HG03378 (cell line): Measurements from ENCODE around the gene SHISAL2A.

Experiments used
- ATAC-seq: cut with Tn5 transposase; IDR thresholded peaks from one replicate; pipeline ENCODE4 v1.9.1; 2021; ENCODE audit warnings: mild to moderate bottlenecking, moderate library complexity; ENCODE audit not compliant: unreplicated experiment

Gene SHISAL2A

GRCh38 chr1:52632732-52633290, at the start of gene SHISAL2A:
Gene SHISAL2A (plus strand): TSS chr1:52633168. CDS start chr1:52633494, 326 bp downstream.
- no peak for ATAC-seq

- ATAC-seq: no peak
These were observed 47.5 kb upstream of the SHISAL2A start for GRCh38 chr1:52585474-52585873.

- no peak for ATAC-seq
These were observed 44.9 kb upstream of the SHISAL2A start for GRCh38 chr1:52588027-52588426.

DNA sequence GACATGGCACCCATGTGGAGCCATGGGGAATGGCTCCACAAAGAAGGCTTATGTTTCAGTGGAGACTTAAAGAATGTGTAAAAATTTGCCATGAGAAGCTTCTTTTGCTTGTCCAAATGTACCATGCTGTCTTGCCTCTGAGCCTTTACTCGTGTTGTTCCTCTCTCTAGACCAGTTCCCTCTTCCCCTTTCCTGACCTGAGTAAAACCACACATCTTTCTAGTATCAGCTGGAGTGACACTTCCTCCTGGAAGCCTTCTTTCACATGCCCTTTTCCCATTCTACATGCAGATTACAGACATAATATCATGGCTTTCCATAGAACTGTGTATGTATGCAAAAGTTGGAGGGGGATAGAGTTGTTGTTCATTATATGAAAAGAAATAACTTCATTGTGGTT, 44.4 kb upstream of the SHISAL2A start:
- no peak for ATAC-seq

GRCh38 chr1:52590266-52590665, 42.7 kb upstream of the SHISAL2A start:
- no peak for ATAC-seq

DNA sequence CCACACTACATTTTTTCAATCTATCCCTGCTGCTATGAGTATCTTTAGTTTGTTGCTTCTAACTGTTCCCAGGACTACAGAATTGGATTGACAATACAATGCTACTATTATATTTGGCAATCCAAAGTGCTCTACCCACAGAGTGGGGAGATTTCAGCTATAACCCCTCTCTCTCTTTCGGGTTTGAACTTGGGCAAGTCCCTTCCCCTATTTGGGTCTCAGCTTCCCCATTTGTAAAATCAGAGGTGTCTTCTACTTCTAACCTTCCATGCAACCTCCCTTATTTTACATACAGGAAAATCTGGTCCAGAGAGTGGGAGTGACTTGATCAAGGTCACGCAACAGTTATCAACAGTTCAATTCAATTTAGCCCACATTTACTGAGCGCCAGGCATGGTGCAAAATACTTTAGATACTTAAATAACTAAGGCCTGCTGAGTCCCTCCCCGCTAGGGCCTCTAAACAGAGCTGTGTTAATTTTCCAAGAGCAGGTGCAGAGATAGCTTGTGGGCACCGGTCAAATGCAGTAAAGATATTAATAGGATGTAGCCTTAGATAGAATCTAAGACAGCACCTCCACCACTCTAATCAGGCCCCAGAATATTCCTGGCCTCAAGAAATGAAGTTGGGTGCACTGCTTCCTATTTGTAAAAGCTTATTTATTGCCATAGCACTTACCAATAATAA, 40.2 kb upstream of the SHISAL2A start:
- ATAC-seq: no peak

DNA sequence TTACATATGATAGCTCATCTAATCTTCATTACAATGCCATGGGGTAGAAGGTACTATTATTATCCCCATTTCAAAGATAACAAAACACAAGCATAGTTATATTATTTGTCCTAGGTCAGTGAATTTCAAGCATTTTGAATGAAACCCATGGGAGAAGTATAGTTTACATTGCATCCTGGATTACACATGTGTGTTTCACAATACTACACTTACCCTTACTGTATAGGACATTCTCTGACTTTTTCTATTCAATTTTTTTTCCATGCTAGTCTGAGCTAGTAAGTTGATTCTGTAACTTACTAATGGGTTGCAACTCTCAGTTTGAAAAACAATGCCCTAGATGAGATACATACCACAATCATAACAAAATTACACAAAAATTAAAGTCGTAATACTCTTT, 39.5 kb upstream of the SHISAL2A start:
- ATAC-seq: no peak

DNA sequence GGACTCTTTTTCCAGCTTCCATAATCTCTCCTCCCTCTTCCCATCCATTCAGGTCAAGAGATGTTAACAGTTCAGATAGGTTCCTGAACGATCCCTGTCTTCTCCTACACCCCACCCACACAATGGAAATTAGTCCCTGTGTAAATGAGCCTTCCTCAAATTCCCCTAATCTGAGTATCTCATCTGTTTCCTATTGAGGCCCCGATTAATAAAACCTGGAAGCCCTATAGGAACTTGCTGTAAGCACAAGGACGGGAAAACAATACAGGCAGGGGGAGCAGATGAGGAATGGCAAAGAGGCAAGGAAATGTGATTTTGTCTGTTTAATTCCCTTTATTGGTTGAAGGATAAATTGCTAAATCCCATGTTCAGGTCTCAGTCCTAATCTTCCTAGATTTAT, 37.9 kb upstream of the SHISAL2A start:
- no peak for ATAC-seq

DNA sequence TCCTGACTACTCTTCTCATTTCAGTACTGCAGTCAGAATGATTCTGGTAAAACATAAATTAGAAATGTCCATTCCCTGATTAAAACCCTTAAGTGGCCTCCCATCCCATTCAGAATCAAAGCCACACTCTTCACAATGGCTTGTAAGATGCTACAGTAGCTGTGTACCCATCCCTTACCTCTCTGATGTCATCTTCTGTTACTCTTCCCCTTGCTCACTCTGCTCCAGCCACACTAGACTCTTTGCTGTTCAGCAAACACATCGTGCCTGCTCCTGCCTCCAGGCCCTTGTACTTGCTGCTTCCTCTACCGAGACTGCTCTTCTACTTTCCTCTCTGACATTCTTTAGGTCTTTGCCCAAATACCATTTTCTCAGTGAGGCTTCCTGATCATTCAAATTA, 35.1 kb upstream of the SHISAL2A start:
- ATAC-seq: no peak

DNA sequence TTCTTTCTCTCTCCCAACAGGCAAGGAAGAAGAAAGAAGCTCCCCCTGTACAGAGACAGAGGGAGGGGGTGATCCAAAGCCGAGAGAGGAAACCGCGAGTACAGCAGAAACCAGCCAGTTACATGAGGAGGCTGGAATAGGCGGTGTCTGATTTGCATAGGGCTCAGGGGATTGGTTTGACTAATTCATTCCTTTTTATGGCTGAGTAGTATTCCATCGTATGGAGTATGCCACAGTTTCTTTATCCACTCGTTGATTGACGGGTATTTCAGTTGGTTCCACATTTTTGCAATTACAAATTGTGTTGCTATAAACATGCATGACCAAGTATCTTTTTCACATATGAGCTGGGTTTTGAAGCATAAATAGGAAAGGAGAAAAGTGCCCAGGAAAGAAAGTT, 34.2 kb upstream of the SHISAL2A start:
- ATAC-seq: no peak

- no peak for ATAC-seq
These were observed 33.7 kb upstream of the SHISAL2A start for GRCh38 chr1:52599236-52599635.

DNA sequence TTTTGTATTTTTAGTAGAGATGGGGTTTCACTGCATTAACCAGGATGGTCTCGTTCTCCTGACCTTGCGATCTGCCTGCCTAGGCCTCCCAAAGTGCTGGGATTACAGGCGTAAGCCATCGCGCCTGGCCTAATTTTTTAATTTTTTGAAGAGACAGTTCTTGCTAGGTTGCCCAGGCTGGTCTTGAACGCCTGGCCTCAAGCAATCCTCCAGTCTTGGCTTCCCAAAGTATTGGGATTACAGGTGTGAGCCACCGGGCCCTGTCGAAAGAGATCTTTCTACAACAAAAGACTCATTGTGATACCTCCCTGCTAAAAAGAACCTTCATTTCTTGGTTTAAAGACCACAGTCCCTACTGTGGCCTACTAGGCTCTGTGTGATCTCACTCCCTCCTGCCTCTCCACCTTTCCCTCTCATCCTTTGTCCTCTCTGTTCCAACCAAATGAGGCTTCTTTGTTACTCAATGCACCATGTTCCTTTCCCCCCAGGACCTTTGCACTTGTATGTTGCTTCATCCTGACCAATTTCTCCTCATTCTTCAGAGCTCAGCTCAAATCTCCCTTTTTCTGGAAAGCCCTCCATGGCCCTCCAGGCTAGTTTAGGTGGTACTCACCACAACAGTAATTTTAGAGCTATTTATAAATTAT, 32.3 kb upstream of the SHISAL2A start:
- no peak for ATAC-seq

DNA sequence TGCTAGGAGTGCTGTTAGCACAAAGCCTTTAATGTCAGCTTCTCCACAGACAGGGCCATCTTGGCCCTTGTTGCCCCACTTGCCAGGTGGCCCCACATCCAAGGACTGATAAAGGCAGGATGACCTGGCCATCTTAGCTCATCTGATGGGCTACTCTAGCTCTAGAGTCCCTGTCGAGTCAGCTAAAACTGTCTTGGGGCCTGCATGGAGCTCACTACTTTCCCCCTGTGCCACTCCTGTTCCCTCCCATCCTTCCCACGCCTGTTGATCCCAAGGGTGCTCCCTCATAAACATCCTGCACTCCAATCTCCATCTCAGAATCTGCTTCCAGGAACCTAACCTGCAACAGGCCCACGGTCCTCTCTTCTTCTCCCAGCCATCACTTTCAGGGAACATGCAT, 31.4 kb upstream of the SHISAL2A start:
- ATAC-seq: no peak

DNA sequence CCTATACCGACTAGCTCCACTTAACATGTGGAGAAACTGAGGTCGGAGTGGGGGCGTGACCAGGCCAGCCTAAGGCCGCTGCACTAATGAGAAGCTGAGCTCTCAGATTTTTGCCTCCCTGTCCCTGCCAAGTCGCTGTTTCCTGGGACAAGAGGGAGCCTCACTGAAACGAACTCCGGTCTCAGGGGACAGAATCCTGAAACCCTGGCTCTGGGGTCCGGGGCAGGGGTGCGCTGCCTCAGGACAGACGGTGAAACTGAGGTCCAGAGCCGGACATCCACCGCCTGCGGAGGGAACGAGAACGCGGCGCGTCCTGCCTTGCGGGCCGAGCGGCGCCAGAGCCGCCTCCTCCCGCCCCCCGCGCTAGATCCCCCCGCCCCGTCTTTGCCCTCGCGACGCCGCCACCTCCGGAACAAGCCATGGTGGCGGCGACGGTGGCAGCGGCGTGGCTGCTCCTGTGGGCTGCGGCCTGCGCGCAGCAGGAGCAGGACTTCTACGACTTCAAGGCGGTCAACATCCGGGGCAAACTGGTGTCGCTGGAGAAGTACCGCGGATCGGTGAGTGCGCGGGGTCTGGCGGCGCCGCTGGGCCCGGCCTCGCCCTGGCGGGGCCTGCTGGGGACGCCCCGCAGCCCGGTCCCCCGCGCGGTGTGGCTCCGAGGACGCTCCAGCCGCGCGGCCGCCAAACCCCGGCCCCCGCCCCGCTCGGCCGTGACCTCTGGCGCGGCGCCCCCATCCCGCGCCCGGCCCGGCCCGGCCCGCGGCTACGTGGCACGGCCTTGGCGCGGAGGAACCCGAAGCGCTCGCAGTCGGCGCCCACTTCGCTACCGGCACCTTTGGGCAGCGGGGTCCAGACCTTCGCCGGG, 30.7 kb upstream of the SHISAL2A start, which contains the start of gene GPX7:
Gene GPX7 (plus strand): TSS at position 381 of the 865 bp plus-strand sequence. CDS start 39 bp downstream, at position 420.
- ATAC-seq: no peak

DNA sequence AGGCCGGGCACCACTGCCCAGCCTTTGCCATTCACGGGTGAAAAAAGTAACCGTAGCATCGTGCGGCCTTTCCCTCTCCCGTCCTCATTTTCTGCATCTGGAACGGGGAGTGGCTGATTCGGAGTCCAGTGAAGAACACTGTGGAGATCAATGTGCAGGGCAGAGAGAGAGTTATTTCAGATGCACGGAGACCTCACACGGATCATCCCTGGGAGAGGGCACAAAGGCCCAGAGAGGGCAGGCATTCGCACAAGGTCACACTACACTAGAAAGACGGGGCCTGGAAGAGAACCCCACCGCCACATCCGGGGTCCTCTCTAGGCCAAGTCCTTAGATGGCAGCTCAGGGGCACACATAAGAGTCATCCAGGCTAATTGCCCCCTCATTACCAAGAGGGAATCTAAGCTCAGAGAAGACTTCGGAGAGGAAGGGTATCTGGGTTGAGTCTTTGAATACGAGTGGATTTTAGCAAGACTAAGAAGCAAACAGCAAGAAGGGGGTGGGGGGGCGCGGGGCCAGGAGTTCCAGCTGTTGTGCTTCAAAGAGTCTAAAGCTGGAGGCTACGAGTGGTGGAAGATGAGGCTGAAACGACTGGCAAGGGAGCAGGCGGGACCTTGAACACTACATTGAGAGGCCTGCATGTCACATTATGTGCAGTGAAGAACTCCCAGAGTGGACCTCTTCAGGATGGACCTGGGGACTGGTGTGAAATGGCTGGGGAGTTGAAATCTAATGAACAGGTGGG, 29.9 kb upstream of the SHISAL2A start:
- ATAC-seq: no peak

DNA sequence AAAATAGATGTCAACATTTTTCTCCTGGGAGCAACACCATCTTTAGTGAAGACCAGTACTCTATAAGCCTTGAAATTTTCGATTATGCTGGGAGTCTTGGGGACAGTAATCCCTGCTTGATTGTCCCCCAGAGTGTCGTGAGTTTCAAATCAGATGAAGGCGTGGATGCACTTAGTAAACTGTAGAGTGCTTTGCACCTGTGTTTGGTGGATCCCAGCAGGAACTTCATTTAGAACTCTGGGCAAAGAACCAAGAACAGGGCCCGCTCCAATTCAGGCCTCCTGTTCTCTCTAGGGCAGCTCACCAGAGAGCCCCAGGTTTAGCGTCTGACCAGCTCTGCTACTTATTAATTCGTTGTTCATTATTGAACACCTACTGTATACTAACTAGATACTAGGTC, 29.3 kb upstream of the SHISAL2A start:
- no peak for ATAC-seq

DNA sequence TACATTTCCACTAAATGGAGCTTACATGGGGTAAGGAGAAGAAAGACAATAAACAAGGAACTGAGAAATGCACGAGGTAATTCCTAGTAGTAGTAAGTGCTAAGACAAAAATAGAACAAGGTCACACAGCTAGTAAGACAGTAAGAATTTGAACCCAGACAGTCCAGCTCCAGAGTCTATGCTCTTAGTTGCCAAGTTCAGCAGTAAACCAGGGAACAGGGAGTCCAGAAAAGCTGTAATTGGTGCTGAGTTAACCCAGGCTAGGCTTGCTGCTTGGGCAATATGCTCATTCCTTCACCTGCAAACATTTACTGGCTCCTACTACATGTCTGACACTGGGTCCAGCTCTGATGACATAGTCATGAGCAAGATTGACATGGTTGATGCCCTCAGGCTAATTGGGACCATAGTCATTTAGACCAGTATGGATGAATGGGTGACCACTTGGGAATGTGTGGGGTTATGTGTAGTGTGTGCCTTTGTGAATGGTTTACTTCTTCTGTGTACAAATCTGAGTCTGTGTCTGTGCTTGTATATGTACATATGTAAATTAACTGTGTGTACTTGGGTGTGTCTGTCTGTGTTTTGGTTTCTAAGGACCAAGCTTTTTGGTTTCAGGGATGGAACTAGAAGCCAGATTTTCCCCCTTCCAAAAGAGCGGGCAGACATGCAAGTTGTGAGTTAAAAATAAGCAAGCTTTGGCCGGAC, 28.8 kb upstream of the SHISAL2A start:
- no peak for ATAC-seq

GRCh38 chr1:52613636-52614373, 19.2 kb upstream of the SHISAL2A start:
- ATAC-seq: no peak

GRCh38 chr1:52614671-52615070, 18.3 kb upstream of the SHISAL2A start:
- no peak for ATAC-seq
